ENCODE results near the gene CNTLN.

- no peak for TF ChIP-seq POLR2A (IDR thresholded peaks at IDR 0.05)
- no peak for TF ChIP-seq CTCF (IDR thresholded peaks at IDR 0.05)
Measured at GRCh38 chr9:17423681-17424011, 288.8 kb downstream of the CNTLN start.
